Right cardiac atrium (tissue), 5 donors: ENCODE results near the gene SAMD4B. TPM values are rescaled to one million over a fixed set of nuclear protein-coding genes. Genes with fewer than 3 reads are reported as not detected.
"Not testable (repeated sequence)": the region's sequence is repeated elsewhere in the genome, so short reads cannot be mapped to it uniquely, and the experiment has no call there.

Source experiments
- ATAC-seq, 2 donors: fragments of 200-7000 bp; cut with Tn5 transposase; one replicate each; pipeline versions ENCODE4 v1.8.0 to v1.9.1; 2020; ENCODE audit warnings: moderate library complexity in 2 of 2, mild to moderate bottlenecking in 1 of 2
- DNase-seq, 3 donors: peaks; one replicate each; pipeline ENCODE4 v3.0.0-alpha.2; 2020
- H3K27ac ChIP-seq: one replicate; pipeline ENCODE4 v1.5.1; 2013; ENCODE audit warnings: mild to moderate bottlenecking, low read length, control low read depth, moderate library complexity
- H3K27me3 ChIP-seq: one replicate; pipeline ENCODE4 v1.6.1; 2013; ENCODE audit not compliant: control insufficient read depth, insufficient read depth
- H3K4me1 ChIP-seq: one replicate; pipeline ENCODE4 v1.6.1; 2013; ENCODE audit warnings: low read length; ENCODE audit not compliant: control insufficient read depth, insufficient read depth
- H3K4me3 ChIP-seq: one replicate; pipeline ENCODE4 v1.5.1; 2013; ENCODE audit warnings: low read length, control low read depth
- H3K9me3 ChIP-seq: one replicate; pipeline ENCODE4 v1.6.1; 2013; ENCODE audit warnings: low read length; ENCODE audit not compliant: control insufficient read depth
- WGBS: extraction: QIAGEN DNeasy Blood & Tissue Kit; methylation state at CpG from one replicate; pipeline ENCODE4 v1.1.7; 2013; 5-methylcytosine and 5-hydroxymethylcytosine counted together
- intact Hi-C, 4 donors: fragments of 100-400 bp; cut with DNase I; formaldehyde crosslinking; loops; one replicate each; pipeline versions ENCODE4 v1.11.0 to v1.14.0; 2022 to 2023
- polyA plus RNA-seq: library from polyadenylated mRNA; stranded (reverse); fragments of 200-250 nt; gene quantifications from one replicate; pipeline ENCODE4 v1.2.3, GENCODE V29; 2013
- total RNA-seq, 4 donors: library from RNA; stranded (reverse); fragmentation: NEBNext Ultra II Directional; extraction: Animal tissue kit (Norgen Biotek cat#: 25700); gene quantifications; one replicate each; pipeline ENCODE4 v1.2.1, GENCODE V29; 2021
- donor health status: healthy with polysubstance abuse.
- donor health status: DM: no; HTN: yes; CAD: no.
- donor health status: DM: no; HTN: no; CAD: no.
- donor health status: DM: no; HTN: yes; CAD: no; lungs with severe emphysema.
- donor health status: DM: yes; HTN: yes; CAD: no.

The SAMD4B gene
- total and polyA plus RNA-seq, 5 donors: 43.2 to 85.3 (median 59.0) TPM

DNA sequence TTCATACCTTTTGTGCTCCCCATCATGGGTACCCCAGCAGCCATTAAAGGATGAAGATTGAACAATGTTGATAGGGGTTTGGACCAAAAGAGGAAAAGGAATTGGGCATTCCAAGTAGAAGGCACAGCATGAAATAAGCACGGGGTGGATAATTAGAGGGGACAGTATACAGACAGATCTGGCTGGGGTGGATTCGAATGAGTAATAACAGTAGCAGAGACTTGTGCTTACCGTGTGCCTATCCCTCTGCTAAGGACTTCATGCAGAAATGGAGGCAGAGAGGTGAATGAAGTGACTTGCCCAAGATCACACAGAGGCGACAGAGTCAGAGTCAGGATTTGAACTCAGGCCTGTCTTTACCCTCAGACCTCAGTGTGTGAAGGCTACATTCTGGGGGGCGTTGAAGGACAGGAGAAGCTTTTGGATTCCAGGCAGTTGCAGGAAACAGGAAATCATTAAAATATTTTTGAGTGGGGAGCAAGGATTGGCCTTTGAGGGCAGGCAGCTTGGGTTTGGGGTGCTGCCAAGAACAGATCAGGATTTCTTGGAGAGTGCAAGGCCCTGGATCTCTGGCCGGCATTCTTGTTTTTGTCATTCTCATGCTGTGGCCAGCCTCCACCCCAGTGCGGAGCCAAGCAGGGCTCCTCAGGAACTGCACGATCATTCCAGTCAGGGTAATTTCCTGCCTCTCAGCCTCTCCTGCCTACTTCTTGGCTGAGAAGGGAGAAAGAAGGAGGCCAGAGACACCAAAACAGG lies 30.0 kb downstream of the SAMD4B start:
- Histone ChIP-seq H3K27me3 (no peaks in the 10 kb centered on the region), H3K27ac (peak overlapping the region; percentile 89), H3K9me3 (no peaks in the 10 kb centered on the region), H3K4me3 (no peak overlapping the region), H3K4me1 (peaks cover 11% of the 10 kb centered on the region)
- peak; percentile 95 to 96 for ATAC-seq
- peak; percentile 88 to 94 (median 91) for DNase-seq
- intact Hi-C loops: no loop called here
- 32% methylated on average over 8 of the region's 8 CpGs for WGBS

DNA sequence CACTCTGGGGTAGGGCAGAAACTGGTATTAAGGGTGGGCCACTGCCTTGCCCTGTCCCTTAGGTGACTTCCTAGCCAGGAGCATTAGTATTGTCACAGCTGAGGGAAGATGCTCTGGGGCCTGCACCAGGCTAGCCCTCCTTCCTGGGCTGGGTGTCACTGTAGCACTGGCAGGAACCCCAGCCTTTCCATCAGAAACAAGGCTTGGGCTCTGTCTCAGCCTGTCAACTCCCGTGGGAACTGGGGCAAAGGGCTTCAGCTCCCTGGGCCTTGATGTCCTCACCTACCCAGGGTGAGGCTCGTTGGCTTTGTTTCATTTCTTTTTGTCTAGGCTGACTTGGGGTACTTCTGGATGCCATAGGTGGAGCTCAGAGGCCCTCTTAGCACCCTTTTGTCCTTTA lies 30.7 kb downstream of the SAMD4B start:
- DNase-seq (peak in 1 of 3 donors; percentile 68), ATAC-seq (peak; percentile 34 to 52)
- H3K27ac ChIP-seq: peak overlapping the region; percentile 89
- intact Hi-C loops: no loop called here
- no peaks in the 10 kb centered on the region for H3K9me3 ChIP-seq
- WGBS: 42% methylated on average over 2 of the region's 2 CpGs
- peaks cover 11% of the 10 kb centered on the region for H3K4me1 ChIP-seq
- no peak overlapping the region for H3K4me3 ChIP-seq
- no peaks in the 10 kb centered on the region for H3K27me3 ChIP-seq

DNA sequence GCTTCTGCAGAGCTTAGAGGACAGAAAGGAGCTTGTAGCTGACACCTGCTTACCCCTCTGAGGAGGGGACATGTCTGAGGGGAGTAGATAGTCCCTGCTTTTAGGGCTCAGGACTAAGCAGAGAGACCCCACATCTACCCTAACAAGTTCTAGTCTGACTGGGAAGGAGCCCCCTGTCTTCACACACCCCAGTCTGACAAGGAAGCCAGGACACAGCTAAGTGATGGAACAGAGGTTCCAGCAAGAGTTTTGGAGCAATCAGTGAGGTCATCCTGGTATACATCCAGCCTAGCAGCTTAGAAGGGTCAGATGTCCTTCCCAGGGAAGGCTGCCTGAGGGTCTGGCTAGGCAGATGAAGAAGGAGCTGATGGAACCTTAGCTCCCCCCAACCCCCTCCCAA lies 33.7 kb downstream of the SAMD4B start:
- peaks cover 11% of the 10 kb centered on the region for H3K4me1 ChIP-seq
- H3K27ac ChIP-seq: no peak overlapping the region
- no peaks in the 10 kb centered on the region for H3K9me3 ChIP-seq
- ATAC-seq (no peak), DNase-seq (no peak)
- H3K27me3 ChIP-seq: no peaks in the 10 kb centered on the region
- intact Hi-C loops: no loop called here
- H3K4me3 ChIP-seq: no peak overlapping the region

DNA sequence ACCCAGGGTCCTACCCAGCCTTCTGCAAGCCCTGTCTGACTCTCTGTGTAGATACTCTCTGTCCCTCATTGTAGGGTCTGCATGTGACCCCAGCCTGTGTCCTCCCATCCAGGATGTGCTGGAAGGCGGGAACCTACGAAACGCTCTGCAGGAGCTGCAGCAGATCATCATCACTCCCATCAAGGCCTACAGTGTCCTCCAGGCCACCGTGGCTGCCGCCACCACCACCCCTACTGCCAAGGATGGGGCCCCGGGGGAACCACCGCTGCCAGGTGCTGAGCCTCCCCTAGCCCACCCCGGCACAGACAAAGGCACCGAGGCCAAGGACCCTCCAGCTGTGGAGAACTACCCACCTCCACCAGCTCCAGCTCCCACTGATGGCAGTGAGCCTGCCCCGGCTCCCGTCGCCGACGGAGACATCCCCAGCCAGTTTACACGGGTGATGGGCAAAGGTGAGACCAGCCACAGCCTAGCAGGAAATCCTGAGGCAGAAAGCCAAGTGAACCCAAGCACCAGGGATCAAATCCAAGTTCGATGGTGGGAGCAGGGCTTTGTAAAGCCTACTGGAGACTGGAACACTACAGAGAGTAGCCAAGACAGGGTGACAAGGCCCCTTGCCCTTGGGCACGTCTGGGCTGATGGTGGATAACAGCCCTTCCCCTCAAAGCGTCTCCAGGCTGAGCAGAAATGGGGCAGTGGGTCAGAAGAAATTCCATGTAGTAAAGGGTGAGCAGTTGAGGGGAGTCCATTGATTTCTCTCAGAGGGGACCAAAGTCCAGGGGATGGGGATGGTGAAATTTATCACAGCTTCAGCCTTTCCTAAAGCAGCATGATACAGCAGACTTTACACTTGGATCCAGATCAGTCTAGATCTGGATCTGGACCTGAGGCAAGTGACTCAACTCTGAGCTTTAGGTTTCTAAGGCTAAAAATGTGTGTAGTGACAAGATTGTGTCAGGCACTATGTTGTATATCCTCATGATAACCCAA lies 35.4 kb downstream of the SAMD4B start:
- Histone ChIP-seq H3K27me3 (no peaks in the 10 kb centered on the region), H3K27ac (no peak overlapping the region), H3K9me3 (no peaks in the 10 kb centered on the region), H3K4me1 (peaks cover 8% of the 10 kb centered on the region), H3K4me3 (no peak overlapping the region)
- intact Hi-C loops: no loop called here
- WGBS: 82% methylated on average over 18 of the region's 18 CpGs
- ATAC-seq: no peak
- peak in 1 of 3 donors; percentile 45 for DNase-seq

DNA sequence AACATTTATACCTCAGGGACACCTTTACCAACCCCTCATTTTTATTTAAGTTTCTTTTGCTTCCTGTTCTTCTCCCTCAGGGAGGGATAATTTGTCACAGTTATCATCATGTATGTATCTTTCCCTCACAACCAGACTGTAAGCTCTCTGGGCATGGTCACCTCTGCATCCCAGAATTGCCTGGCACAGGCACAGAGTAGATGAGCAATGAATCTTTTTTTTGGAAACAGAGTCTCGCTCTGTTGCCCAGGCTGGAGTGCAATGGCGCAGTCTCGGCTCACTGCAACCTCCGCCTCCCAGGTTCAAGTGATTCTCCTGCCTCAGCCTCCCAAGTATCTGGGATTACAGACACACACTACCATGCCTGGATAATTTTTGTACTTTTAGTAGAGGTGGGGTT lies 37.1 kb downstream of the SAMD4B start:
- intact Hi-C loops, H3K27ac ChIP-seq, H3K9me3 ChIP-seq, H3K27me3 ChIP-seq, DNase-seq, H3K4me3 ChIP-seq, ATAC-seq, H3K4me1 ChIP-seq: not testable (repeated sequence)
- WGBS: 97% methylated on average over 4 of the region's 4 CpGs

DNA sequence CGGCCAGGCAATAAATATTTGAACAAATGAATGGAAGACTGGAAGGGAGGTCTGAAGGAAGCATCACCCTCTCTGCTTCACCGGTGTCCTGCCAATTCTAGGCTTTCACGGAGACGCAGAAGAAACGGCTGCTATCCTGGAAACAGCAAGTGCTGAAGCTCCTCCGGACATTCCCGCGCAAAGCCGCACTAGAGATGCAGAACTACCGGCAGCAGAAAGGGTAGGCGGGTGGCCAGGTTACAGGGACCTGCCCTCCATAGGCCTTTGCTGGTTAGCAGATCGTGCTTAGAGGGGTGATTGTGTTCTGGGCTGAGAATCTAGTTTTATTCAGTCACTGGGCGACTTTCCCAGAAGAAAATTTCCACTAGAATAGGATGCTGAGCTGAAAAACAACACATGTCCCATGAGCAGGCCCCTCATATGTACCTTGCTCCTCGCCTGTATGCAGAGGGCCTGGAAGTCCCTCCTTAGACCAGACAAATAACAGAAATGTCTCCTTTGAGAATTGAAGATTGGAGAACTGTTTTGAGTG lies 37.7 kb downstream of the SAMD4B start:
- Histone ChIP-seq H3K27ac (no peak overlapping the region), H3K4me1 (no peaks in the 10 kb centered on the region), H3K4me3 (no peak overlapping the region), H3K9me3 (no peaks in the 10 kb centered on the region), H3K27me3 (no peaks in the 10 kb centered on the region)
- WGBS: 87% methylated on average over 14 of the region's 14 CpGs
- intact Hi-C loops: no loop called here
- ATAC-seq (no peak), DNase-seq (peak in 1 of 3 donors; percentile 18)

- DNase-seq: peak in 1 of 3 donors; percentile 51
- Histone ChIP-seq H3K4me3 (no peak overlapping the region), H3K9me3 (no peaks in the 10 kb centered on the region), H3K4me1 (no peaks in the 10 kb centered on the region), H3K27me3 (no peaks in the 10 kb centered on the region), H3K27ac (no peak overlapping the region)
- intact Hi-C loops: no loop called here
- ATAC-seq: no peak
- 91% methylated on average over 17 of the region's 17 CpGs for WGBS
Measured at GRCh38 chr19:39380521-39381502, 38.6 kb downstream of the SAMD4B start.

GRCh38 chr19:39381910-39382611 lies 39.8 kb downstream of the SAMD4B start:
- H3K27me3 ChIP-seq: no peaks in the 10 kb centered on the region
- DNase-seq: peak in 1 of 3 donors; percentile 16
- intact Hi-C loops: no loop called here
- no peak for ATAC-seq
- H3K27ac ChIP-seq: no peak overlapping the region
- no peaks in the 10 kb centered on the region for H3K4me1 ChIP-seq
- no peaks in the 10 kb centered on the region for H3K9me3 ChIP-seq
- WGBS: 72% methylated on average over 10 of the region's 10 CpGs
- no peak overlapping the region for H3K4me3 ChIP-seq

GRCh38 chr19:39382991-39383828 lies 41.0 kb downstream of the SAMD4B start:
- no peak overlapping the region for H3K4me3 ChIP-seq
- H3K4me1 ChIP-seq: no peaks in the 10 kb centered on the region
- no peak overlapping the region for H3K27ac ChIP-seq
- H3K9me3 ChIP-seq: no peaks in the 10 kb centered on the region
- DNase-seq (peak in 1 of 3 donors; percentile 42), ATAC-seq (no peak)
- H3K27me3 ChIP-seq: no peaks in the 10 kb centered on the region
- 86% methylated on average over 18 of the region's 18 CpGs for WGBS
- intact Hi-C loops: no loop called here
